ENCODE results near the gene FREM2.
A peak's percentile ranks its signal among the peaks of the same experiment; 100 is the strongest.

Gene FREM2

GRCh38 chr13:38669234-38669964 lies 17.5 kb upstream of the FREM2 start:
- H3K4me3 ChIP-seq (replicated peaks; ENCODE audit: low read depth, low read length): no peak overlapping the region
- no peak for TF ChIP-seq CTCF (IDR thresholded peaks at IDR 0.05; ENCODE audit: low read length, missing control alignments)
- no peak for DNase-seq (ENCODE audit: low read depth)

GRCh38 chr13:38670627-38671026 lies 16.2 kb upstream of the FREM2 start:
- TF ChIP-seq CTCF (IDR thresholded peaks at IDR 0.05; ENCODE audit: low read length, missing control alignments): peak; percentile 49
- H3K4me3 ChIP-seq (replicated peaks; ENCODE audit: low read depth, low read length): no peak overlapping the region
- peak; percentile 80 for DNase-seq (ENCODE audit: low read depth)

GRCh38 chr13:38671980-38672379 lies 14.9 kb upstream of the FREM2 start:
- DNase-seq (ENCODE audit: low read depth): no peak
- no peak for TF ChIP-seq CTCF (IDR thresholded peaks at IDR 0.05; ENCODE audit: low read length, missing control alignments)
- H3K4me3 ChIP-seq (replicated peaks; ENCODE audit: low read depth, low read length): no peak overlapping the region

- TF ChIP-seq CTCF (IDR thresholded peaks at IDR 0.05; ENCODE audit: low read length, missing control alignments): no peak
- no peak overlapping the region for H3K4me3 ChIP-seq (replicated peaks; ENCODE audit: low read depth, low read length)
- no peak for DNase-seq (ENCODE audit: low read depth)
Observed at GRCh38 chr13:38674208-38674607, 12.7 kb upstream of the FREM2 start.

GRCh38 chr13:38680912-38681311 lies 6.0 kb upstream of the FREM2 start:
- no peak for TF ChIP-seq CTCF (IDR thresholded peaks at IDR 0.05; ENCODE audit: low read length, missing control alignments)
- no peak for DNase-seq (ENCODE audit: low read depth)

GRCh38 chr13:38684714-38685113 lies 2.2 kb upstream of the FREM2 start:
- DNase-seq (ENCODE audit: low read depth): no peak
- TF ChIP-seq CTCF (IDR thresholded peaks at IDR 0.05; ENCODE audit: low read length, missing control alignments): no peak
- no peak overlapping the region for H3K4me3 ChIP-seq (replicated peaks; ENCODE audit: low read depth, low read length)

More at GRCh38 chr13:38680912-38681311, 6.0 kb upstream of the FREM2 start:
- H3K4me3 ChIP-seq (replicated peaks; ENCODE audit: low read depth, low read length): no peak overlapping the region

GRCh38 chr13:38685431-38685830 lies 1.4 kb upstream of the FREM2 start:
- DNase-seq (ENCODE audit: low read depth): no peak
- no peak overlapping the region for H3K4me3 ChIP-seq (replicated peaks; ENCODE audit: low read depth, low read length)
- no peak for TF ChIP-seq CTCF (IDR thresholded peaks at IDR 0.05; ENCODE audit: low read length, missing control alignments)

All from fibroblast of pulmonary artery (primary cell).